Stimulated activated CD4-positive, alpha-beta T cell treated with anti-CD3 and anti-CD28 coated beads, Interleukin-2, amount 100 ng/mL, for 4 hours (primary cell): ENCODE data around the gene NDUFS7.
A peak's percentile ranks its signal among the peaks of the same experiment; 100 is the strongest.

Experiments
- DNase-seq: peaks from one replicate; pipeline ENCODE4 v3.0.0-alpha.2; 2020; ENCODE audit warnings: low read depth

Gene NDUFS7

DNA sequence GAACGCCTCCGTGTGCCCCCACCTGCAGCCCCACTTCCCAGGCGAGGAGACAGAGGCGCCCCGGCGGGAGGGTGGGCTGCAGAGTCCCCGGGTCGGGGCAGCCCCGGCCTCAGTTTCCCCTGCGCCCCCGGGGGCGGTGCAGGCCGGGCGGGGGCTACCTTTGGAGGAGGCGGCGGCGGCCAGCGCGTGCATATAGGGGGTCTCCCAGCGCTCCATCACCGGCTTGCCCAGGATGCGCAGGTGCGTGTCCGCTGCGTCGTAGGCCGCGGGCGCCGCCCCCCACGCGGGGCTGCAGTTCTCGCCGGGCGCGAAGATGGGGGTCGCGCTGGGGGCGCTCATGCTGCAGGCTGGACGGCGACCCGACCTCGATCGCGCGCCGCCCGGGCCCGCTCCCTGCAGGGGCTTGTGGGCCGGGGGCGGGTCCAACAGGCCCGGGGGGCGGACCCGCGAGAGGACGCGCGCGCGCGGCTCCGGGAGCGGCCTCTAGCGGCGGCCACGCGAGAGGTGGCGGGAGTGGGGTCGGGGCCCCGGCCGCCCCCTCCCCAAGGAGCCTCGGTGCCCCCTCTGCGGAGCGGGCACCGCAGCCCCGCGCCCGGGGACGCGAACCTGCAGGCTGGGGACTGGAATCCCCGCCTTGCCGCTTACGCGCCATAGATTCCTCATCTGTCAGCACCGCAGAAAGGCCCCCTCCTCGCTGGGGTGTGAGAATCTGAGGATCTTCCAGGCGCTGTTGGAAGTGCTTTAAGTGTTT is 17.6 kb downstream of the NDUFS7 start, which contains the start of gene GAMT:
GAMT (minus strand) TSS at position 405 of the 751 bp plus-strand sequence; CDS start at position 339, 66 bp downstream.
- peak; percentile 44 for DNase-seq

DNA sequence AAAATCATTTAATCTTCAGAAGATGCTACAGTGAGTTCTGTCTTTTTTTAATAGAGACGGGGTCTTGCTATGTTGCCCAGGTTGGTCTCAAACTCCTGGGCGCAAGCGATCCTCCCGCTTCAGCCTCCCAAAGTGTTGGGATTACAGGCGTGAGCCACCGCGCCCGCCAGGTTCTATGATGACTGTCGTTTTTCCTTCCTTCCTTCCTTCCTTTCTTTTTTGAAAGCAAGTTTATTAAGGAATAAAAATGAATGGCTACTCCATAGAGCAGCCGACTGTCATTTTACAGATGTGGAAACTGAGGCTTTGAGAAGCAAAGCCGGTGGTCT is 18.1 kb downstream of the NDUFS7 start:
- no peak for DNase-seq

DNA sequence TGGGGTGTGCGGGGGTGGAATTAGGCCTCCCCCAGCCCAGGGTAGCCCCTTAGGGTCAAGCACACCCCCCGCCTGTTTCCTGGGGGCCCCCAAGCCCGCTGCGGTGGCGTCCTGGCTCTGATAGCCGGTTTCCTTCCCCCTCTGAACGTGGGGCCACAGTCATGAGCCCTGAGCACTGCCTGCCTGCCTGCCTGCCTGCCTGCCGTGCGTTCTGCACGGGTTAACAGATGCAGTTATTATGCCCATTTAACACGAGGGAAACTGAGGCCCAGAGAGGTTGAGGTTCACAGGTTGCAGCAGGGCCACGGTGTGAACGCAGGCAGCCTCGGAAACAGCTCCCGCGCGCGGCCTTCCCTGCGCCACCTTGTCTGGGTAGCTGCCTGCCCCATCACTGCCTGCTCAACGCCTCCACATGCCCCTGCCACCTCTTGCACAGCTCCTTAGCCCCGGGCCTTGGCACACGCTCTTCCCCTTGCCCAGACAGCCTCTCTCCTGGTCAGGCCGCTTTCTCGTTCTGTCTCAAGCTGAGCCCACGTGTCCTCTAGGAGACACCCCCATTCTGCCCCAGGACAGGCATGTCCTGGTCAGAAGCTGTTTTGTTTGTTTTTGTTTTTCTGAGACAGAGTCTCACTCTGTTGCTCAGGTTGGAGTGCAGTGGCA is 18.8 kb downstream of the NDUFS7 start:
- DNase-seq = no peak

DNA sequence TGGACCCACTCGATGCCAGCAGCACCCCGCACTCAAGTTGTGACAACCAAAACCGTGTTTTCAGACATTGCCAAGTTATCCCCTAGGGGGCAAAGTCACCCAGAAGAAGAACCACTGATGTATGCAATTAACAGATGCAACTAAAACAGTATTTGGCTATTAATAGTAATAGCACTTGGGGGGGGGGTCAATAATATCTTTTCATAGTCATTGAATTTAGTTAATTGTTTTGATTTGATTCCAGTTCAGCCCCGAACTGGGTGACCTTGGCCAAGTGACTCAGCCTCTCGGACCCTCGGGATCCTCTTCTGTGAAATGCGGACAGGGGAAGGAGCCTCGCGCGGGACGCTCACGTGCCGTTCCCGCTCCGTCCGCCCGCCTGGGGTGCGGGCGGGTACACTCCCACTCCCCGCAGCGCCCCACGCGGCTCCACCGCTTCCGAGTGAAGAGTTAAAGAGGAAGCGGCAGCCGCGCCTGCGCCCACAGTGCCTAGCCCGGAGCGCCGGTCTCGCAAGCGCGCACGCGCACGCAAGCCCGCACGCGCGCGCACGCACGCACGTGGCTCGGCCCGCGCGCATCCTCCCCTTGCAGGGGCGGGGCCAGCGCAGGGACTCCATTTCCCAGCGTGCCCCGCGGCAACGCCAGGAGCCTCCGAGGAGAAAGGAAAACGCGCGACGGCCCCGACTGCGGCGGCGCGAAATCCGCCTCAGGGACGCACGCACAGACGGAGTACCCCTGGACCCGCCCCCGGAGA is 23.2 kb downstream of the NDUFS7 start:
- DNase-seq = peak; percentile 99

DNA sequence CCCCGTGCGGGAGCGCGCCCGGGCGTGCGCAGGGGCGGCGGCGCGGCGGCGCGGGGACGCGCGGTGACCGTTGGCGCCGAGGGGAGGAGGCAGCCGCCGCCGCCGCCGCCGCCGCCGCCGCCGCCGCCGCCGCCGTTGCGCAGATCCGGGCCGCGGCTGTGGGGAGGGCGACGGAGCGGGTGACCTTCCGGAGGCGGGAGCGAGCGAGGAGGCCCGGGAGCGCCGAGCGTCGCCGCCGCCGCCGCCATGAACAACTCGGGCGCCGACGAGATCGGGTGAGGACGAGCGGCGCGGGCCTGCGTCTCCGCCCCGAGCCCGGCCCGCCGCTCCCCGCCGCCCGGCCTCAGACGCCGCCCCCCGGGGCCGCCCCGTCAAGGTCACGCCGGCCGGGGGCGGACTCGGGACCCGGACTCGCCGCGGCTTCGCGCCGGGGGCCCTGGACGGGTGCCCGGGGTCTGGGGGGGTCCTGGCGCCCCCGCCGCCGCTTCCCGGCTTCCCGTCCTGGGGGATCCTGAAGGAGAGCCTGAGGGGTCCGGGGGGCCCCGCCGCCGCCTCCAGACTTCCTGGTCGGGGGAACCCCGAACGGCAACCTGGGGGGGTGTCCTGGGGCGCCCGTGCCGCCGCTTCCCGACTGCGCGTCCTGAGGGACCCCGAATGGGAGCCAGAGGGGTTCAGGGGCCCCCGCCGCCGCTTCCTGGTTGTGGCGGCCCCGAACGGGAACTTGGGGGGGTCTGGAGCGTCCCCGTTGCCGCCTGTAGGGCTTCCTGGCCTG is 24.0 kb downstream of the NDUFS7 start, which contains the start of gene DAZAP1:
DAZAP1 (plus strand) TSS at position 59 of the 772 bp plus-strand sequence; CDS start at position 247, 188 bp downstream.
- DNase-seq = peak; percentile 18

DNA sequence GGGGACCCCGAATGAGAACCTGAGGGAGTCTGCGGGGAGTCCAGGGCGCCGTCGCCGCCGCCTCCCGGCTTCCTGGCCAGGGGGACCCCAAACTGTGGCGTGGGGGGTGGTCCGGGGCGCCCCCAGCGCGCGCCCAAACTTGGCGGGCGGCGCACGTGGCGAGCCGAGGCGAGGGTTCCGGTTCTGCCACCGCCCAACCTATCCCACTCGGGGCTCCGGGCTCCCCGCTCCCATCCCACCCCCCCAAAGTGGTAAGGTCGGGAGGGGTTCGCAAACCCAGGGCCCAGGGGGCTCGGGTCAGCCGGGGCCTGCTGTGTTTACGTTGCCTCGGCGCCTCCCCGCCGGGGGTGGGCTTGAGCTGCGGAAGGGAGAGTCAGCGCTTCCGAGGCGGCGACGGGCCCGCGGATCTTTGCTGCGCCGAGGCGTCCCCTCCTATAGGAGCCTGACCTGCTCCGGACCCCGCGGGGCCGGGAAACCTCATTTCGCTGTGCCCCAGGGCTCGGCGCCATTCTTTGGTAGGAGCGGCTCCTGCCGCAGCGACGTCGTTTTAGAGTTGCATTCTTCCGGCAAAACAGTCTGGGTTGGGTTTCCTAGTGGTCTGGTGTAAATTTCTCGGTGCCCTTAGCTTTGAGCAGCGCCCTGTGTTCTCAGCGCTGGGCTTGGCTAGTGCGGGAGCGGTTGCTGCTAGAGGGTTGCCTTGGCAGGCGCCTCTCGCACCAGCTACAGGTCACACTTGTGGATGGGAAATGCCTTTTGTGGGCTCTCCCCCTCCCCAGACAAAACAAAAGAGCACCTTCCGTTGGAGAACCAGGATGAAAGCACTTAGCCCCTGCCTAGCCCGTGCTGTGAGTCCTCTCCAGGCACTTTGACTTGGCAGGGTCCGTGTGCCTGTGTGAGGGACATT is 24.8 kb downstream of the NDUFS7 start:
- DNase-seq = peak; percentile 39

DNA sequence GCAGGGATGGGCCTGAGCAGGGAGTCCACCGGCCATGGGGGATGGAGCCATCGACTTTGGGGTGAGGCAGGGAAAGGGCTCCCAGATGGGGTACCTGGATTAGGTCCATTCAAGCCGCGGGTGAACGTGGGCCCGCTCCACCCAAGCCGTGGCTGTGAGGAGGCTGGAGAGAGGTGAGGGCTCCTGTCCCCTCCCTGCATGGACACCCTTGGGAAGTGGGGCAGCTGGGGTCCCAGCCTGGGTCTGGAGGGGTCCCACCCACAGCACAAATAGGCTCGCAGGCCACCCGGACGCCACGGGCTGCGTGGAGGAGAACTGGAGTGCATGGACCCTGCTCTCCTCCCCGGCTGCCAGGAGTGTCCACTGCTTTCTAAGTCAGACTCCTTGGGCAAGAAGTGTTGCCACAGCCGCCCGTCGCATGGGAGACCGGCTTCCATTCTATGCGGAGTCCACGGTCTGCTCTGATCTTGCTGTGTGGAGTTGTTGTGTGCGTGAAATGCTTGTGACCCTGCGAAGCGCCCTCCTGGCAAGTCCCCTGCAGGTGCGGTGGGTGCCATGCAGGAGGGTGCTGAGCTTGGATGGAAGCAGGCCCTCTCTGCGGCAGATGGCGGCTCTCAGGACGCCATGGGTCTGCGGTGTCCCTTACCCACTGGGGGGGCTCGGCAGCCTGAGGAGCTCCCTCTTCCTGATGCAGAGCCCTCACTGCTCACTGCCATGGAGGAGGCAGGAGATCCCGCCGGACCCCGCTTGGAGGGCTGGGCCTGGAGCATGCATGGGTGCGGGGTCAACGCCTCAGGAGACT is 25.7 kb downstream of the NDUFS7 start:
- DNase-seq = no peak

DNA sequence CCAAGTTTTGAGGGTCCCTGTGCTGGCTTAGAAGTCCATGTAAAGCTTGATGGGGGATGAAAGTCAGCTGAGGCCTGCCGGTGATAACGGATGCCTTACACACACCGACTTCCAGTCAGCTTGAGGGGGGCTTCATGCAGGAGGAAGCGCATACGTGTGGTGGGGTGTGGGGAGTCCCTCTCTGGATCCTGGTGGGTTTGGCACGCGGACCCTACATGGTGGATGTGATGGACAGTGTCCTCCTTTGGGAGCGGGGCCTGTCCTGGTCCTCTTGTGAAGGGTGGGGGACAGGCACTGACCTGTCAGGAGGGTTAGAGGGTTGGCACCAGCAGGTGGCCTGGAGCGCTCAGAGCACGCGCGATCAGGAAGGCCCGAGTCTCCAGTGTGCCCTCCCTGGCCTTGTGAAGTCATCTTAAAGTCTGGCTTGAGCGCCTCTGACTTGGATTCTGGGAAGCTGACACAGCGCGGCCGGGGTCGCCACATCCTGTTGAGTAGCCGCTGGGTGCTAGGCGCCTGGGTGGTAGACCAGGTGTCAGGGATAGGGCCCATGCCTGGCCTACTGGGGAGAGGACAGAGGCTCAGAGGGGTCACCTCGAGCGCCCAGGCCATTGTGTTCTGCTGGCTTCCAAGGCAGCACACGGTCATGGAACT is 26.6 kb downstream of the NDUFS7 start:
- no peak for DNase-seq

DNA sequence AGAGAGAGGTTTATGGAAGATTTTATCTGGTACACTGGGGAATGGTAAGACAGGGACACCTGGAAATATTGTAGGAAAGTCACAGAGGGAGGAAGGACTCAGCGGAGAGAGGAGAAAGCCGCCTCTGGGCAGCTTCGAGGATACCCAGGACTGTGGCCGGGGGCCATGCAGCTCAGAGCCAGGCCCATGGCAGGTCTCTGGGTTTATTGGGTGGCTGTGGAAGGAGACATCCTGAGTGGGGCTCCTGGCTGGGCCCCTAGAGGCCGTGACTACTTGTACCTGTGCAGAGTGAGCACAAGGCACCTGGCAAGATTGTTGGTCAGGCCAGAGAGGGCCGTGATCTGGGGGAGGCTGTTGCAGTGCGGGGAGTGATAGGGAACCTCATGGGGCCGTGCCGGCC is 27.1 kb downstream of the NDUFS7 start:
- no peak for DNase-seq

DNA sequence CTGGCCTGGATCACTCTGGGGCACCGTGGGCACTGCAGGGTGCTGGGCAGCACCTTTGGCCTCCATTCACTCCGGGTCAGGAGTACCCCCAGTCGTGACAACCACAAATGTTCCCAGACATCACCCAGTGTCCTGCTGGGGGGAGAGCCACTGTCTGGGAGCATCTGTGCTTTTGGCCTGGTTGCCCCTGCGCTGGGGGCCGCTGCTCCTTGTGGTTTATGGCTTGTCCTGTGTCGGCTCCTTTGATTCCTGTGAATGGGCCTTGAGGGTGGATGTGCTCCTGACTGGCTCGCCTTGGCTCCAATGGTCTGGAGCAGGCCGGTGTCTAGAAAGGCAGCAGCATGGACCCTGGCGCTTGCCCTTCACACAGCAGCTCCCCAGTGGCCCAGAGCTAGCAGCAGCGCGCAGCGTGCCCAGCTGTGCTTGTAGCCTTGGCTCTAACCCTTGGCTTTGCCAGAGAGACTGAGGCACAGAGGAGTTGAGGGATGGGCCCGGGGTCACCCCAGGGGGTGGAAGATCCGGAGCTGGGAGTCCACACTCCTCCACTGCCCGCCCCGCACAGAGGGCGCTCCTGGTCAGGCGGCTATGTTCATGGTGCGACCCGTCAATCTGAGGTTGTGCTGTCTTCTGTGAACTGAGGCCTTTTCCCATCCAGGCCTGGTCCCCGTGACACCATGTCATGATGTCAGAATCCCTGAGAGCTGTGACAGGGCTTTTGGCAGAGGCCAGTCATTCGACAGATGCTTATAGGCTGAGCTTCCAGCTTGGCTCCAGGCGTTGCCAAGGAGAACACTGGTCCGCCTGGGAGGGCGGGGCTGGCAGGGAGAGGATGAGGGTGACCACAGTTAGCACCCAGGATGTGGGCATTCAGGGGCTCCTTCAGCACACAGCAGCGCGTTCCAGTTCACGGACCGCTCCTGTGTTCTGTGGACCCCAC is 27.8 kb downstream of the NDUFS7 start:
- no peak for DNase-seq

DNA sequence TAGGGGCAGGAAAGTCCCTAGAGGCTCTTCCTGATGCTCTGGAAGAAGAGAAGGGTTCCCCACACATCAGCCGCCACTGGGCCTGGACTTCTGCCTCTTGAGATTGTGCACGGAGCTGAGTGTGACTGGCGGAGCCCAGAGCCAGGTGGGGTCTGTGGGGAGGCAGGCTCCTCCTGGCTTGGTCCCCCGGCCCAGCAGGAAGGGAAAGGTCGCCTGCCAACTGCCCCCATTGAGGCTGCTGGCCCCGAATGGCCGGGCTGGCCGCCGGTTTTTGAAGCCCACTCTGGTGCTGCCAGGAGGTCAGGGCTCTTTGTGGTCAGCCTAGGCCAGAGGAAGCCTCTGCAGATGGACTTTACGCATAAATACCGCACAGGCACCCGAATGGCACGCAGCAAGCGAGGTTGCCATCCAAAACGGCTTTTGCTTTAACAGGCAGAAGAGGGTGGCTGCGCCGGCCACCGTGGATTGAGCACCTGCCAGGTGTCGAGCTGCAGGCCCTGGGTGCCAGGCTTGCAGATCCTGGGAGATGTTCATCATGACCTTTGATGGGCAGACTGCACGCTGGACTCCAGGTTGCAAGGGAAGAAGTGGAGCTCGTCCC is 28.7 kb downstream of the NDUFS7 start:
- no peak for DNase-seq

DNA sequence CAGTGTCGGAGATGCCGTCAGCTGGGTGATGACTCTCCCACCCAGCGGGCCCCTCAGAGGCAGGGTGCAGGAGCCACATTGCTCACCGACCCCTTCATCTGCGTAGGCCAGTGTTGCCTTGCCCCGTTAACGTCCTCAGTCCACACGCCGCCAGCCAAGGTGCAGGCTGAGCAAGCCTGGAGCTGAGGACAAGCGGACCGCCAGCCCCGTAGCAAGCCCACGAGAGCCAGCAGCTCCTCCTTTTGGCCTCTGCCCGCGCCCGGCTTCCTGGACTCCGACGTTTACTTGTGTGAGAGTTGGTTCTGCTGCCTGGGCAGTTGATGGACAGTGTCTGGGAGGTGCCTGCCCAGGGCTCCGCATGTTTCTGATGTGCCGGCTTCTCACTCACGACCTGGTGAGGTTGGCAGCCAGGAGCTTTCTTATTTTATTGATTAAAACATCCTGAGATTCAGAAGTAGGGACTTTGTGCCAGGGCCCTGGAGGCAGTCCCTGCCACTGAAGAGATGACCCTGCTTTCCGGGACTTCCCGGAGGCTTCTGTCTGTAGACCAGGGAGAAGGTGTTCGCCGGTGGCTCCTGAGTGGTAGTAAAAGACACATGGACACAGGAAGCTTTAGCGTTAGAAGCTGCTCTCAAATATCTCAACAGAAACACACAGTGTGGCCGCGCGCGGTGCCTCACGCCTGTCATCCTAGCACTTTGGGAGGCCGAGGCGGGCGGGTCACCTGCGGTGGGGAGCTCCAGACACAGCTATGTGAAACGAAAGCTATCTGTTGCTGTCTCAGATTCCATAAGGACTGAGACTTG is 29.5 kb downstream of the NDUFS7 start:
- no peak for DNase-seq

DNA sequence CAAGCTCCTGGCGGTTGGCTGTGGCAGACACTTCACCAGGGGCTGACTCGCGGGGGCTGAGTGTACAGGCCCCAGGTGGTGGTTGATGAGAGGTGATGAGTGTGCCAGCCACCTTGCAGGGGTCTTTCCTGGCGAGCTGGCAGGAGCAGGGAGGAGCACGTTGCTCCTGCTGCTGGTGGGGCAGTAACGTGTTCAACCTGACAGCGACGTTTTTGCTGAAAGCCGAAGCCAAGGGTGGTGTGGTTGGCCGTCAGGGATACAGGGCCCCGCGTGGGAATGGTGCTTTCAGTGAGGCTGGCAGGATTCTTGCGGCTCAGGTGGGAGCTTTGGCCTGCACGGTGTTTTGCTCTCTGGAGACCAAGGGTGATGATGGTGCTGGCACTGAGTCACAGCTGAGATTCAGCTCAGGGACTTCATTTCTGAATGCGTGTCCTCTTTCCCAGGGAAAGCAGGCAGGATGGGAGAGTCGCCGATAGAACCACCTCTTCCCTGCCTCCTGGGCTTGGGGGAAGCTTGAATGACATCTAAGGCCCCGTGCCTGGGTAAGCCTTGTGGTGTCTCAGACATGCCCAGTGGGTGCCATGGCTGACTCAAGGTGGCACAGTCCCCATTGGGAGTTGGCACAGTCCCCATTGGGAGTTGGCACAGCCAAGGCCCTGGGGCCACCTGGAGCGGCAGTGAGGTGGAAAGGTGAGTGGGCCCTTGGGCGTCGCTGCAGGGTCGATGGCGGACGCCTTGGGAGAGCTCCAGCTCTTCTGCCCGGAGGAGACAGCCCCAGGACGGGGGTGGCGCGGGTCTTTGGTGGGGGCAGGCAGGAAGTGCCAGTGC is 32.5 kb downstream of the NDUFS7 start:
- DNase-seq = no peak

DNA sequence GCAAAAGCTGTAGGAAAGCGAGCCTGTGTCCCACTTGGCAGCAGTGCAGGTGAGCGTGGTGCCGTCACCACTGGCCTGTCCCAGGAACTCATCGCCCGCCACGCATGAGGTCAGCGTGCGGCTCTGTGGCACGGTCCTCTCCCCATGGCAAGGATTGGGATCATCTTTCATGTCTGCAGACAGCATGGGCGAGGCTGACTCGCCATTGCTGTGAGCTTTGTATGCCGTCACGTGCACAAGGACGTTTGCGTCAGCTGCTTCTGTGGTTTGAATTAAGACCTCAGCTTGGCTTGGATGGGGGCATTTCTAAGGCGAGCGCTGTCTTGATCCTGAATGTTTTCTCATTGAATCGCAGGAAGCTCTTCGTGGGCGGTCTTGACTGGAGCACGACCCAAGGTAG is 33.4 kb downstream of the NDUFS7 start:
- DNase-seq = no peak

DNA sequence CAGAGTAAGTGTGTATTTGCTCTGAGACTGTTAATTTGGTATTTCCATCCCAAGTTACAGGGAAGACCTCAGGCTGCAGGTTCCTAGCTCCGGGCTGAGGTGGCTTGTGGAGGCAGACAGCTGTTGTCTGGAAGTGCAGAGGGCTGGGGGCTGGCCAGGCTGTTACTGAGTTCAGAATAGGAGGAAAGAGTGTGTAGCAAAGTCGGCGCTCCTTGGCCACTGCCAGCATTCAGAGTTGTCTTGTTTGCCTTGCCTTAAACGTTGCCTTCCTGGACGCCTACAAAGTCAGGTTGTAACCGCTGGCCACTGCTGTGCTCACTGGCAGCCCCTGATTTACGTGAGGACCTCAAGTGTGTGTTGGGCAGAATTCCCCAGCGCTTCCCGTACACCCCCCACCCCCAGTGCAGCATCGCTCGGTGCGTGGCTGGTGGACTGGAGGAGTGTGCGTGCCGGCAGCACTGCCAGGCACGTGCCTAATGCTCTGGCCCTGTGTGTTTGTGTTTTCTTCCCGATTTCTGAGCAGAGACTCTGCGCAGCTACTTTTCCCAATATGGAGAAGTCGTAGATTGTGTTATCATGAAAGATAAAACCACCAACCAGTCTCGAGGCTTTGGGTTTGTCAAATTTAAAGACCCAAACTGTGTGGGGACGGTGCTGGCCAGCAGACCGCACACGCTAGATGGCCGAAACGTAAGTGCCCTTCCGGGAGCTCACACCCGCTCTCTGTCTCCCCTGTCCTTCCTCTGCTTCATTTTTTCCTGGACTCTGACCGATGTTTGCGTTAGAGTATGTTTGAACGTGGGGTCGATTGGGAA is 34.2 kb downstream of the NDUFS7 start:
- DNase-seq = no peak

DNA sequence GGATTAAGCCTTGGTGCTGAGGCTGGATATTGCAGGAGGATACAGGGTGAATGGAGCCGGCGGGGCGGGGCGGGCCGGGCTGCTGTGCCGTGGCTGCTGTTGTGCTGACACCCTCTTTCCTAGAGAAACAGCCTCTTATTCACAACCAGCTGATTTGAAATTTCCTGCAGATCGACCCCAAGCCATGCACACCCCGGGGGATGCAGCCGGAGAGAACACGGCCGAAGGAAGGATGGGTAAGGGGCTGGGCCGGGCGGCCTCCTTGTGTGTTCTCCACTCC is 34.7 kb downstream of the NDUFS7 start:
- DNase-seq = no peak
